Neuronal stem cell (in vitro differentiated cells): ENCODE data around the gene VNN1.

Source experiments
- DNase-seq: peaks from one replicate; pipeline ENCODE4 v3.0.0-alpha.2; 2013; ENCODE audit warnings: low spot score
- H2AFZ ChIP-seq: one replicate; pipeline ENCODE4 v1.6.1; 2013; ENCODE audit warnings: mild to moderate bottlenecking, low read length, inconsistent platforms
- H2AK5ac ChIP-seq: 2 replicates; pipeline ENCODE4 v1.6.1; 2013; ENCODE audit warnings: low read depth, mild to moderate bottlenecking, inconsistent platforms, low read length, moderate library complexity, mixed read lengths
- H2BK120ac ChIP-seq: 2 replicates; pipeline ENCODE4 v1.6.1; 2013; ENCODE audit warnings: low read depth, mild to moderate bottlenecking, inconsistent platforms, low read length, moderate library complexity, mixed read lengths
- H2BK12ac ChIP-seq: one replicate; pipeline ENCODE4 v1.6.1; 2013; ENCODE audit warnings: low read length, inconsistent platforms
- H2BK15ac ChIP-seq: 2 replicates; pipeline ENCODE4 v1.6.1; 2013; ENCODE audit warnings: mild to moderate bottlenecking, low read length, inconsistent platforms, mixed read lengths
- H2BK5ac ChIP-seq: one replicate; pipeline ENCODE4 v1.6.1; 2013; ENCODE audit warnings: inconsistent platforms, mild to moderate bottlenecking, low read length, moderate library complexity
- H3K14ac ChIP-seq: one replicate; pipeline ENCODE4 v1.6.1; 2013; ENCODE audit warnings: low read length, inconsistent platforms
- H3K18ac ChIP-seq: 2 replicates; pipeline ENCODE4 v1.6.1; 2013; ENCODE audit warnings: low read length, inconsistent platforms
- H3K23ac ChIP-seq: 2 replicates; pipeline ENCODE4 v1.6.1; 2013; ENCODE audit warnings: low read depth, mild to moderate bottlenecking, mixed read lengths, low read length, inconsistent platforms; ENCODE audit not compliant: poor library complexity
- H3K27ac ChIP-seq: replicated peaks from 3 replicates; pipeline ENCODE4 v1.5.1; 2013; ENCODE audit warnings: low read length, inconsistent platforms
- H3K27me3 ChIP-seq, 3 experiments: 2 replicates each; pipeline ENCODE4 v1.6.1; 2013; ENCODE audit warnings: low read length in 3 of 3, mild to moderate bottlenecking in 2 of 3, inconsistent platforms in 1 of 3, low read depth in 1 of 3, mixed read lengths in 1 of 3, moderate library complexity in 1 of 3; ENCODE audit not compliant: control insufficient read depth in 3 of 3, insufficient read depth in 3 of 3
- H3K36me3 ChIP-seq, 2 donors: replicated peaks in 1 of 2; 2 replicates each; pipeline ENCODE4 v1.6.1; 2013; ENCODE audit warnings: low read length in 2 of 2; ENCODE audit not compliant: control insufficient read depth in 2 of 2, insufficient read depth in 2 of 2
- H3K4ac ChIP-seq: 2 replicates; pipeline ENCODE4 v1.6.1; 2013; ENCODE audit warnings: inconsistent platforms, mild to moderate bottlenecking, low read length, moderate library complexity
- H3K4me1 ChIP-seq, 2 donors: 1 replicate in 1 of 2; 2 replicates in 1 of 2; pipeline ENCODE4 v1.6.1; 2013; ENCODE audit warnings: low read length in 2 of 2, low read depth in 1 of 2; ENCODE audit not compliant: control insufficient read depth in 2 of 2, insufficient read depth in 1 of 2
- H3K4me2 ChIP-seq: one replicate; pipeline ENCODE4 v1.6.1; 2013; ENCODE audit warnings: mild to moderate bottlenecking, low read length, inconsistent platforms; ENCODE audit not compliant: insufficient read depth, poor library complexity, severe bottlenecking
- H3K4me3 ChIP-seq, 2 donors: 2 replicates each; pipeline ENCODE4 v1.5.1; 2013; ENCODE audit warnings: low read length in 2 of 2, mild to moderate bottlenecking in 2 of 2, inconsistent platforms in 1 of 2, moderate library complexity in 1 of 2
- H3K79me1 ChIP-seq: one replicate; pipeline ENCODE4 v1.6.1; 2013; ENCODE audit warnings: low read depth, mild to moderate bottlenecking, inconsistent platforms, low read length, moderate library complexity
- H3K9ac ChIP-seq: one replicate; pipeline ENCODE4 v1.6.1; 2013; ENCODE audit warnings: mild to moderate bottlenecking, low read depth, low read length, inconsistent platforms; ENCODE audit not compliant: poor library complexity
- H3K9me3 ChIP-seq, 2 donors: replicated peaks in 1 of 2; 2 replicates each; pipeline versions ENCODE3 to v1.6.1; 2013; ENCODE audit warnings: low read length in 2 of 2, mild to moderate bottlenecking in 2 of 2, inconsistent platforms in 1 of 2, low read depth in 1 of 2, mixed read lengths in 1 of 2, moderate library complexity in 1 of 2; ENCODE audit not compliant: control insufficient read depth in 2 of 2, insufficient read depth in 1 of 2
- H4K8ac ChIP-seq: one replicate; pipeline ENCODE4 v1.6.1; 2013; ENCODE audit warnings: low read depth, mild to moderate bottlenecking, inconsistent platforms, low read length, moderate library complexity
- H4K91ac ChIP-seq: one replicate; pipeline ENCODE4 v1.6.1; 2013; ENCODE audit warnings: low read length, low read depth, mild to moderate bottlenecking, inconsistent platforms; ENCODE audit not compliant: poor library complexity
- WGBS, 2 donors: extraction: QIAGEN DNeasy Blood & Tissue Kit; methylation state at CpG; one replicate each; pipeline ENCODE4 v1.1.7; 2013; ENCODE audit warnings: missing lambda C conversion rate in 2 of 2, mixed read lengths in 1 of 2; ENCODE audit not compliant: insufficient read length in 2 of 2, insufficient replicate concordance in 1 of 2; ENCODE audit errors: extremely low coverage in 2 of 2; 5-methylcytosine and 5-hydroxymethylcytosine counted together

VNN1 gene

GRCh38 chr6:132664309-132665034 is 49.4 kb downstream of the VNN1 start:
- Histone ChIP-seq H3K79me1 (no peaks in the 10 kb centered on the region), H4K91ac (no peak overlapping the region), H2BK15ac (no peak overlapping the region), H3K4me2 (no peak overlapping the region), H3K18ac (no peak overlapping the region), H2BK12ac (no peak overlapping the region), H3K36me3 (no peaks in the 10 kb centered on the region), H2AK5ac (no peak overlapping the region), H3K27ac (no peak overlapping the region), H3K14ac (no peak overlapping the region), H2BK120ac (no peak overlapping the region), H3K4me3 (no peak overlapping the region), H3K4ac (no peak overlapping the region), H3K9ac (no peak overlapping the region), H2AFZ (no peak overlapping the region), H3K23ac (no peak overlapping the region), H2BK5ac (no peak overlapping the region), H3K27me3 (no peaks in the 10 kb centered on the region), H3K4me1 (no peaks in the 10 kb centered on the region), H3K9me3 (no peaks in the 10 kb centered on the region), H4K8ac (no peak overlapping the region)
- no CpG with 5 or more reads among the region's 1 CpG for whole genome bisulfite sequencing, 2 donors
- no peak for DNase-seq

DNA sequence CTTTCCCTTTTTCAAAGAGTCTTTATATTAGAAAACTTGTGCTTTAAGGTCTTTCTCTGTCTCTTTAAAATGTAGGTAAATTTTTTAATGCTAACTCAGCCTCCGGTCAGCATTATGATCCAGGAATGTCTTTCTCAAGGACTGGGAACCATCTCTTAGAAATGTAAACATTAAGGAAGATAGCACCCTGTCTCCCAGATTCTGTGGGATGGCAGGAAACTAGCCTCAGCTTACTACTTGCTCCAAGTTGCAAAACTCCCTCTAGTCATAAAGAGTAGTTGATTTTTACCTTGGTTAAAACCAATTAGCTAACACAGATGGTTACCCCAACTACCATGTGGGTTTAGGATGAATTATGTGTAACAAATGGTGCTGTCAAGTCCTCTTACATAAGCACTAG is 50.2 kb downstream of the VNN1 start:
- H4K8ac ChIP-seq = no peak overlapping the region
- no peak overlapping the region for H2BK5ac ChIP-seq
- no peak overlapping the region for H3K9ac ChIP-seq
- WGBS, 2 donors = no CpG with 5 or more reads among the region's 1 CpG
- no peak overlapping the region for H2BK120ac ChIP-seq
- no peak for DNase-seq
- no peaks in the 10 kb centered on the region for H3K9me3 ChIP-seq
- no peak overlapping the region for H2BK15ac ChIP-seq
- no peak overlapping the region for H4K91ac ChIP-seq
- no peak overlapping the region for H3K4ac ChIP-seq
- H3K79me1 ChIP-seq = no peaks in the 10 kb centered on the region
- H3K27me3 ChIP-seq = no peaks in the 10 kb centered on the region
- no peak overlapping the region for H3K27ac ChIP-seq
- H3K4me2 ChIP-seq = no peak overlapping the region
- H2AFZ ChIP-seq = no peak overlapping the region
- H3K18ac ChIP-seq = no peak overlapping the region
- H3K14ac ChIP-seq = no peak overlapping the region
- H3K4me1 ChIP-seq = no peaks in the 10 kb centered on the region
- H3K36me3 ChIP-seq = no peaks in the 10 kb centered on the region
- no peak overlapping the region for H2AK5ac ChIP-seq
- H3K23ac ChIP-seq = no peak overlapping the region
- H3K4me3 ChIP-seq = no peak overlapping the region
- no peak overlapping the region for H2BK12ac ChIP-seq

GRCh38 chr6:132661906-132662305 is 51.9 kb downstream of the VNN1 start:
- Histone ChIP-seq H3K18ac (no peak overlapping the region), H3K4me1 (no peaks in the 10 kb centered on the region), H3K9ac (no peak overlapping the region), H4K91ac (no peak overlapping the region), H3K4ac (no peak overlapping the region), H3K4me3 (no peak overlapping the region), H2BK12ac (no peak overlapping the region), H3K27ac (no peak overlapping the region), H3K36me3 (no peaks in the 10 kb centered on the region), H3K4me2 (no peak overlapping the region), H4K8ac (no peak overlapping the region), H3K9me3 (no peaks in the 10 kb centered on the region), H2BK5ac (no peak overlapping the region), H3K14ac (no peak overlapping the region), H2AK5ac (no peak overlapping the region), H2BK120ac (no peak overlapping the region), H3K27me3 (no peaks in the 10 kb centered on the region), H3K79me1 (no peaks in the 10 kb centered on the region), H3K23ac (no peak overlapping the region), H2AFZ (no peak overlapping the region), H2BK15ac (no peak overlapping the region)
- no CpG with 5 or more reads among the region's 4 CpGs for WGBS, 2 donors
- DNase-seq = no peak

GRCh38 chr6:132659082-132659481 is 54.8 kb downstream of the VNN1 start, which contains the start of gene TAAR1:
TSS of gene TAAR1 (minus strand) at chr6:132659182. CDS start at chr6:132646003, 13,179 bp downstream.
- DNase-seq = no peak
- H3K9ac ChIP-seq = no peak within 1 kb of the TSS
- WGBS, 2 donors = no CpG with 5 or more reads among the region's 3 CpGs

More at GRCh38 chr6:132659082-132659481, 54.8 kb downstream of the VNN1 start, which contains the start of gene TAAR1:
- no peaks in the 10 kb centered on the region for H3K9me3 ChIP-seq
- no peak within 1 kb of the TSS for H4K91ac ChIP-seq
- H2BK5ac ChIP-seq = no peak within 1 kb of the TSS
- H3K4me1 ChIP-seq = no peaks in the 10 kb centered on the region
- H2AFZ ChIP-seq = no peak within 1 kb of the TSS
- no peak within 1 kb of the TSS for H3K14ac ChIP-seq
- no peak within 1 kb of the TSS for H3K23ac ChIP-seq
- no peak within 1 kb of the TSS for H3K4me2 ChIP-seq
- H3K27ac ChIP-seq = no peak within 1 kb of the TSS
- no peak within 1 kb of the TSS for H2BK12ac ChIP-seq
- H2BK120ac ChIP-seq = no peak within 1 kb of the TSS
- no peak within 1 kb of the TSS for H3K18ac ChIP-seq
- H2AK5ac ChIP-seq = no peak within 1 kb of the TSS
- H3K4me3 ChIP-seq = no peak within 1 kb of the TSS
- no peak within 1 kb of the TSS for H3K4ac ChIP-seq
- no peaks in the 10 kb centered on the region for H3K79me1 ChIP-seq
- no peak within 1 kb of the TSS for H2BK15ac ChIP-seq
- no peaks in the 10 kb centered on the region for H3K36me3 ChIP-seq
- no peak within 1 kb of the TSS for H4K8ac ChIP-seq
- H3K27me3 ChIP-seq = no peaks in the 10 kb centered on the region
